SU-DHL-6 (cell line): ENCODE data around the gene RBX1.
A peak's percentile ranks its signal among the peaks of the same experiment; 100 is the strongest.

ENCODE experiments used
- H2AFZ ChIP-seq: fragments of 200-600 bp; sonication (generic); 2 replicates; pipeline ENCODE4 v1.6.1; 2014; ENCODE audit warnings: low read depth, mild to moderate bottlenecking, moderate library complexity, mixed read lengths, antibody characterized with exemption, low read length; ENCODE audit not compliant: severe bottlenecking
- H3F3A ChIP-seq: fragments of 200-600 bp; shearing (Covaris generic); 2 replicates; pipeline ENCODE4 v1.6.0; 2016; ENCODE audit warnings: antibody characterized with exemption, mild to moderate bottlenecking; ENCODE audit not compliant: insufficient read depth
- H3K27ac ChIP-seq: fragments of 200-600 bp; sonication (generic); 2 replicates; pipeline ENCODE4 v1.5.1; 2016; ENCODE audit warnings: low read depth, mild to moderate bottlenecking, low read length, moderate library complexity, mixed read lengths
- H3K27me3 ChIP-seq: fragments of 200-600 bp; sonication (generic), shearing (Covaris generic); 2 replicates; pipeline ENCODE4 v1.6.0; 2014; ENCODE audit warnings: mild to moderate bottlenecking, low read length
- H3K36me3 ChIP-seq: fragments of 200-600 bp; sonication (generic); 2 replicates; pipeline ENCODE4 v1.6.1; 2014; ENCODE audit warnings: mild to moderate bottlenecking, low read length, mixed read lengths
- H3K4me2 ChIP-seq: fragments of 300-600, 200-600 bp; shearing (Covaris generic), sonication (generic); 2 replicates; pipeline ENCODE4 v1.6.0; 2014; ENCODE audit warnings: low read length, low read depth, mild to moderate bottlenecking; ENCODE audit not compliant: poor library complexity, severe bottlenecking
- H3K4me3 ChIP-seq: fragments of 200-600 bp; sonication (generic); 2 replicates; pipeline ENCODE4 v1.5.1; 2014; ENCODE audit warnings: antibody characterized with exemption, low read length, mild to moderate bottlenecking, mixed read lengths; ENCODE audit not compliant: insufficient read depth, poor library complexity, severe bottlenecking
- H3K79me2 ChIP-seq: fragments of 200-600 bp; sonication (generic); 2 replicates; pipeline ENCODE4 v1.6.1; 2014; ENCODE audit warnings: mild to moderate bottlenecking, low read length, moderate library complexity; ENCODE audit not compliant: insufficient read depth
- H3K9ac ChIP-seq: fragments of 200-600 bp; sonication (generic); 2 replicates; pipeline ENCODE4 v1.7.0; 2014; ENCODE audit warnings: mild to moderate bottlenecking, low read length
- H3K9me2 ChIP-seq: fragments of 200-600 bp; sonication (generic); replicated peaks from 2 replicates; pipeline ENCODE4 v1.6.1; 2014; ENCODE audit warnings: low read length; ENCODE audit not compliant: insufficient read depth
- H3K9me3 ChIP-seq: fragments of 200-600 bp; sonication (generic); 2 replicates; pipeline ENCODE4 v1.6.1; 2014; ENCODE audit warnings: low read length, mixed read lengths; ENCODE audit not compliant: insufficient read depth
- H4K20me1 ChIP-seq: fragments of 200-600 bp; sonication (generic); 2 replicates; pipeline ENCODE4 v1.6.1; 2014; ENCODE audit warnings: low read depth, mild to moderate bottlenecking, antibody characterized with exemption, low read length, moderate library complexity, mixed read lengths
- CTCF ChIP-seq: fragments of 200-600 bp; sonication (generic); IDR thresholded peaks from one replicate; pipeline ENCODE4 v1.5.1; 2017; ENCODE audit warnings: antibody characterized with exemption, mild to moderate bottlenecking, low read length, moderate library complexity; ENCODE audit not compliant: insufficient read depth, poor library complexity, severe bottlenecking
- EZH2phosphoT487 ChIP-seq: fragments of 200-600 bp; sonication (generic), shearing (Covaris generic); conservative IDR thresholded peaks from 2 replicates; pipeline ENCODE4 v1.6.1; 2018; ENCODE audit warnings: mild to moderate bottlenecking, antibody characterized with exemption, low read length, moderate library complexity, mixed read lengths

Gene RBX1

DNA sequence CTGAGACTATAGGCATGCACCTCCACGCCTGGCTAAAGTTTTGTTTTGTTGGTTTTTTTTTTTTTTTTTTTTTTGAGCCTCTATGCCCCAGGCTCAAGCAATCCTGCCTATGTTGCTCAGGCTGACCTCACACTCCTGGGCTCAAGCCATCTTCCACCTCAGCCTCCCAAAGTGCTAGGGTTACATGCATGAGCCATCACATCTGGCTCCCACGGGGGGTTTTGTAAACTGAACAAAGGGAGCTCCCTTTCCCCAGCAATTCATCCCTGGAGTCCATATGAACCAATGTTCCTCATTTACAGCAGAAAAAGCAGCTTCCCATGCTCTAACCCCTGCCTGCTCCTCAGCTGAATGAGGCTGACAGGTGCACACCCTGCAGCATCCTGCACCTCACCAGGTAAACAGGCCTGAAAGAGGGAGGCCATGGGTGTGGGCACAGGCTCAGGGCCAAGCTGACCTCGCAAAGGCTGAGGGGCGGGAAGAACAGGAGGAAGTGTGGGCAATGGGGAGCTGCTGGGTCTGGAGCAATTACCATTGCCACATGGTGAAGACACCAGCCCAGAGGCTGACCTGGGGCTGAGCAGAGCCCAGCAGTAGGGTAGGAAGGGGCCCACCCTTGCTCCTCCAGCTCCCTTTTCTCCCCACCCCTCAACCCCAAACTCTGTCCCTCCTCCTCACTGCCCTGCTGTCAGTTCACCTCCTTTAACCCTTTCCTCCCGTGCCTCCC lies 58.2 kb downstream of the RBX1 start:
- Histone ChIP-seq H3K9me3 (no peaks in the 10 kb centered on the region), H2AFZ (no peak overlapping the region), H3F3A (no peaks in the 10 kb centered on the region), H3K4me3 (no peak overlapping the region), H3K36me3 (no peaks in the 10 kb centered on the region), H4K20me1 (no peaks in the 10 kb centered on the region), H3K27ac (no peak overlapping the region), H3K9ac (no peak overlapping the region), H3K4me2 (no peak overlapping the region), H3K9me2 (no peaks in the 10 kb centered on the region), H3K79me2 (no peaks in the 10 kb centered on the region), H3K27me3 (no peaks in the 10 kb centered on the region)
- TF ChIP-seq CTCF (no peak), EZH2phosphoT487 (no peak)

DNA sequence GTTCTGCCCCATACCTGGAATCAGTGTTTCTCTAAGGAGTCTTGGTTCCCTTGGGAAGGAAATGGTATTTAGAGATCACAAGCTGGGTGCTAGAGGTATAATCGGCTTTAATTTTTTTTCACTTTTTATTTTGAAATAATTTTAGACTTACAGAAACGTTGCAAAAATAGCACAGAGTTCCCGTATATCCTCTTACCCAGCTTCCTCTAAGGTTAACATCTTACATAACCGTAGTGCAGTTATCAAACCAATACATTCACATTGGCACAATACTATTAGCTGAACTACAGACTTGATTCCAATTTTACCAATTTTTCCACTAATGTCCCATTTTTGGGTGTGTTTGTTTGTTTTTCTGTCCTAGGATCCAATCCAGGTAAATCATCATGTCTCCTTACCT lies 63.8 kb downstream of the RBX1 start:
- H3K9me3 ChIP-seq, result no peaks in the 10 kb centered on the region
- no peak overlapping the region for H3K27ac ChIP-seq
- no peaks in the 10 kb centered on the region for H3K9me2 ChIP-seq
- H3F3A ChIP-seq, result no peaks in the 10 kb centered on the region
- H3K4me2 ChIP-seq, result no peak overlapping the region
- no peak overlapping the region for H2AFZ ChIP-seq
- H3K4me3 ChIP-seq, result no peak overlapping the region
- H3K36me3 ChIP-seq, result no peaks in the 10 kb centered on the region
- no peaks in the 10 kb centered on the region for H3K27me3 ChIP-seq
- no peaks in the 10 kb centered on the region for H4K20me1 ChIP-seq
- no peak overlapping the region for H3K9ac ChIP-seq
- no peaks in the 10 kb centered on the region for H3K79me2 ChIP-seq
- TF ChIP-seq EZH2phosphoT487 (no peak), CTCF (no peak)

DNA sequence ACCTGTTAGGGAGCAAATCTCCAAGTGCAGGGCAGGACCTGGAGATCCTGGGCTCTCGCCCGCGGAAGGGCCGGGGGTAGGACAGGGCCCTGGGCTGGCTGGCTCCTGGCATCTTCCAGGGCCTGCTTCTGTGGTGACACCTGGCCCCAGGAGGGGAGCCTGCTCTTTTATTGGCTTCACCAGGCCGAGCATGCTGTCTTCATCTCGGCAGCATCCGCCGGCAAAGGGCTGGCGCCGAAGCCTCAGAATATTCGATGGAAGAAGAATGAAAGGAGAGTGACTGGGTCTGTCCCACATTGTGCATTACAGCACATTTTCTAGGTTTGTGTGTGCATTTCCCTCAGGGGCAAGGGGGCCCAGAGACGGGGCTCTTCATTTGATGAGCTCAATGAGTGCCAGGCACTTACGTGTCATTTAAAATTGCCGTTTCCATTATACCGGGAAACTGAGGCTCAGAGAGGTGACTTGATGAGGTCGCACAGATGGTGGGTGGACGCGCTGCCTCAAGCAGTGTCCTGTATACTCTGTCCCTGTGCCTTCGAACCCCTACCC lies 70.0 kb downstream of the RBX1 start:
- H3K9me2 ChIP-seq, result no peaks in the 10 kb centered on the region
- H3K79me2 ChIP-seq, result no peaks in the 10 kb centered on the region
- peak overlapping the region; percentile 63 for H3K27ac ChIP-seq
- H3F3A ChIP-seq, result peaks cover 15% of the 10 kb centered on the region
- no peaks in the 10 kb centered on the region for H3K9me3 ChIP-seq
- TF ChIP-seq EZH2phosphoT487 (no peak), CTCF (no peak)
- peak overlapping the region; percentile 76 for H2AFZ ChIP-seq
- H3K27me3 ChIP-seq, result no peaks in the 10 kb centered on the region
- H3K36me3 ChIP-seq, result no peaks in the 10 kb centered on the region
- no peaks in the 10 kb centered on the region for H4K20me1 ChIP-seq
- peak overlapping the region; percentile 73 for H3K9ac ChIP-seq
- peak overlapping the region; percentile 77 for H3K4me2 ChIP-seq
- H3K4me3 ChIP-seq, result peak overlapping the region; percentile 59
